Vagina (tissue), 2 donors: Measurements from ENCODE around the gene PARS2. TPM values are rescaled to one million over a fixed set of nuclear protein-coding genes. Genes with fewer than 3 reads are reported as not detected.

Experiments
- DNase-seq, 2 donors: peaks; one replicate each; pipeline ENCODE4 v3.0.0-alpha.2; 2017; ENCODE audit errors: extremely low spot score in 2 of 2
- H3K27ac ChIP-seq: fragments of 200-600 bp; sonication (generic); one replicate; pipeline ENCODE4 v1.5.1; 2019
- H3K27me3 ChIP-seq: fragments of 200-600 bp; sonication (generic); one replicate; pipeline ENCODE4 v1.5.1; 2019
- H3K36me3 ChIP-seq, 2 donors: fragments of 200-600 bp; sonication (generic); one replicate each; pipeline ENCODE4 v1.5.1; 2017 to 2019
- H3K4me1 ChIP-seq: fragments of 200-600 bp; sonication (generic); one replicate; pipeline ENCODE4 v1.5.1; 2019
- H3K4me3 ChIP-seq, 2 donors: fragments of 200-600 bp; sonication (generic); 1 replicate in 1 of 2; 2 replicates in 1 of 2; pipeline ENCODE4 v1.5.1; 2016 to 2019
- H3K9me3 ChIP-seq: fragments of 200-600 bp; sonication (generic); one replicate; pipeline ENCODE4 v1.5.1; 2019
- POLR2A ChIP-seq, 2 donors: fragments of 450-650 bp; IDR thresholded peaks; one replicate each; pipeline ENCODE4 v1.6.1; 2017; ENCODE audit warnings: antibody characterized with exemption in 2 of 2, mild to moderate bottlenecking in 2 of 2, moderate library complexity in 2 of 2
- POLR2AphosphoS5 ChIP-seq, 2 donors: sonication (generic); formaldehyde crosslinking; IDR thresholded peaks; one replicate each; pipeline ENCODE4 v1.9.0; 2017; ENCODE audit warnings: antibody characterized with exemption in 2 of 2, mild to moderate bottlenecking in 2 of 2, low read depth in 1 of 2; ENCODE audit not compliant: insufficient read depth in 1 of 2
- intact Hi-C: fragments of 100-400 bp; cut with DNase I; formaldehyde crosslinking; loops from one replicate; pipeline ENCODE4 v1.15.1; 2023
- total RNA-seq: library from RNA; depleted of rRNA; stranded (reverse); fragments of >200 nt; gene quantifications from one replicate; pipeline ENCODE4 v1.2.3, GENCODE V29; 2016
- TF ChIP-seq, protein P1 (sequence below), 3 experiments: fragments of 450-650 bp in 2 of 3; fragments of 200-600 bp in 1 of 3; sonication (generic) in 1 of 3; IDR thresholded peaks; one replicate each; pipeline ENCODE4 v1.5.1; 2017 to 2019; ENCODE audit warnings: antibody characterized with exemption in 3 of 3, mild to moderate bottlenecking in 2 of 3, moderate library complexity in 2 of 3

Gene PARS2
- total RNA-seq, 1 donor from 2014 or later: 5.2 TPM

DNA sequence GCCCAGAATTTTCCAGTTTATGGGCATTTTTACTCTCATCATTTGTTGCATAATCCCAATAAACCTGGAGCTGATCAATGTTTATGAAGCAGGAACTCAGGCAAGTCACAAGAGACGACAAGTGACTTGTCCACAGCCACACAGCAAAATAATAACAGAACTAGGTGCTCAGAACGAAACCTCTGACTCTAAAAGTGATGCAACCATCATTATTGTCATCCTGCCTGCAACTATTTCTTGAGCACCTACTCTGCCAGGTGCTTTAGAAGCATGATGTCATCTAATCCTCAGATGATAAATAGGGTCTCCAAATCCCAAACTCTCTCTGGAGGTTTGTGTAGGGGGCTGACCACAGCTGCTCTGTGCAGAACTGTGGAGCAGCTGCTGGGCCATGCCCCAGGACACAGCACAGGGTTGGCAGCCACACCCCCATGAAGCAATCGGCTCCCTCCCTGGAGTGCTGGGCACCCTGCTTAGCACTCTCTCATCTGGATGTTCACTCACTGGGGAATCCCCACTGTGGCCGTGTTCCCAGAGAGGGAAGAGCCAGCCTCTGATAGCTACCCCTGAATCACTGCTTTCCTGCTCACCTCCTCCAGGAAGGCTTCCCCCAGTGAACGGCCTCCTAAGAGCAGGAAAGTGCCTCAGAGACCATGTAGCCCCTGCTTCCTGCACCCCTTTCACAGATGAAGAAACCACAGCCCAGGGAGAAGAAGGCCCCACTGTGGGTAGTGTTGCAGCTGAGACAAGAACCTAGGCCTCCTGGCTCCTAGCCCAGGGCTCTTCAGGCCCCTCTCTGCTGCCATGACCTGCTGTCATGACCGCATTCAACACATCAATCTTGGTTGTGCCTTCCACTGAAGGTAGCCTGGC lies 34.7 kb upstream of the PARS2 start:
- intact Hi-C loops: no loop called here
- TF ChIP-seq POLR2A (IDR thresholded peaks at IDR 0.05) (no peak), POLR2AphosphoS5 (IDR thresholded peaks at IDR 0.05; ENCODE audit: insufficient read depth in 1 of 2, low read depth in 1 of 2) (peak in 1 of 2 donors; percentile 22)
- H3K4me3 ChIP-seq: peak overlapping the region in 1 of 2 donors; percentile 51

DNA sequence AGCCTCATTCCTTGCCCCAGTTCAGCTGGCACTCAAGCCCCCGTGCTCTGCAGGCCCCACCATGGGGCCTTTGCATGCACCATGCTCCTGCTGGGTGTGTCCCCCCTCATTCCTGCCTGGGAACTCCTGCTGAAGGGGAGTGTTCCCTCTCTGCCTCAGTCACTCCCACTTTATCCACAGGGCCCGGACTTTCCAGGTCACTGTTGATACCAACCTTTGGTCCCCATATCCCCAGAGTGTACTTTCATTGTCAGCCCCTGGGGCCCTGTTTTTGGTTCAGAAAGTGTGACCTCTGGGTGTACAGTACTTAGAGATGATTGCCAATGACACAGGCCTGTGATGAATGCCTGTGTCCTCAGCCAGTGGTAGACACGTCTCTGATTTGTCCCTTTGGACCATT lies 33.9 kb upstream of the PARS2 start:
- Histone ChIP-seq H3K27me3 (no peaks in the 10 kb centered on the region), H3K4me1 (peaks cover 33% of the 10 kb centered on the region), H3K36me3 (no peaks in the 10 kb centered on the region), H3K27ac (no peak overlapping the region), H3K9me3 (no peaks in the 10 kb centered on the region), H3K4me3 (no peak overlapping the region)
- intact Hi-C loops: no loop called here
- DNase-seq: no peak
- no peak for TF ChIP-seq POLR2AphosphoS5 (IDR thresholded peaks at IDR 0.05; ENCODE audit: insufficient read depth in 1 of 2, low read depth in 1 of 2)
- TF ChIP-seq, protein P1, sequence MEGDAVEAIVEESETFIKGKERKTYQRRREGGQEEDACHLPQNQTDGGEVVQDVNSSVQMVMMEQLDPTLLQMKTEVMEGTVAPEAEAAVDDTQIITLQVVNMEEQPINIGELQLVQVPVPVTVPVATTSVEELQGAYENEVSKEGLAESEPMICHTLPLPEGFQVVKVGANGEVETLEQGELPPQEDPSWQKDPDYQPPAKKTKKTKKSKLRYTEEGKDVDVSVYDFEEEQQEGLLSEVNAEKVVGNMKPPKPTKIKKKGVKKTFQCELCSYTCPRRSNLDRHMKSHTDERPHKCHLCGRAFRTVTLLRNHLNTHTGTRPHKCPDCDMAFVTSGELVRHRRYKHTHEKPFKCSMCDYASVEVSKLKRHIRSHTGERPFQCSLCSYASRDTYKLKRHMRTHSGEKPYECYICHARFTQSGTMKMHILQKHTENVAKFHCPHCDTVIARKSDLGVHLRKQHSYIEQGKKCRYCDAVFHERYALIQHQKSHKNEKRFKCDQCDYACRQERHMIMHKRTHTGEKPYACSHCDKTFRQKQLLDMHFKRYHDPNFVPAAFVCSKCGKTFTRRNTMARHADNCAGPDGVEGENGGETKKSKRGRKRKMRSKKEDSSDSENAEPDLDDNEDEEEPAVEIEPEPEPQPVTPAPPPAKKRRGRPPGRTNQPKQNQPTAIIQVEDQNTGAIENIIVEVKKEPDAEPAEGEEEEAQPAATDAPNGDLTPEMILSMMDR (IDR thresholded peaks at IDR 0.05): no peak
- TF ChIP-seq POLR2A (IDR thresholded peaks at IDR 0.05): no peak

More for the DNA sequence above, 34.7 kb upstream of the PARS2 start:
- H3K9me3 ChIP-seq: no peaks in the 10 kb centered on the region
- H3K36me3 ChIP-seq: no peaks in the 10 kb centered on the region
- peaks cover 30% of the 10 kb centered on the region for H3K4me1 ChIP-seq
- no peaks in the 10 kb centered on the region for H3K27me3 ChIP-seq
- no peak for DNase-seq
- H3K27ac ChIP-seq: peak overlapping the region; percentile 55

DNA sequence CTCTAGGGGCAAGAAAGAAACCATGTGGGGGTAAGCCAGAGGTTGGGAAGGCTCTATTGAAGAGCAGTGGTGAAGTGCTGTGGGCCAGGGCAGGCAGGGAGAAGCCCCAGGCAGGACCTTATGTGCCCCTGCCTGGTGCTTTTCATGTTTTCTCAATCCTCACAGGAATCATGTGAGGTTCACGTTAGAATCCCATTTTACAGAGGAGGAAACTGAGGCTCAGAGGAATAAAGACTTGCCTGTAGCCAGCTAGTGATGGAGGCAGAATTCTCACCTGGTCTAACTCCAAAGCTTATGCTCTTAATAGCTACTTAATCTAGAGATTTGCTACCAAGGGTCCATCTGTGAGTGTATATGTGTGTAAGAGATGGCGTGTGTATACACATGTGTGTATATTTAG lies 32.6 kb upstream of the PARS2 start:
- no peaks in the 10 kb centered on the region for H3K36me3 ChIP-seq
- H3K4me1 ChIP-seq: peaks cover 42% of the 10 kb centered on the region
- H3K4me3 ChIP-seq: no peak overlapping the region
- no peak overlapping the region for H3K27ac ChIP-seq
- H3K9me3 ChIP-seq: no peaks in the 10 kb centered on the region
- no peaks in the 10 kb centered on the region for H3K27me3 ChIP-seq
- intact Hi-C loops: no loop called here
- DNase-seq: no peak
- TF ChIP-seq POLR2A (IDR thresholded peaks at IDR 0.05): no peak
- TF ChIP-seq, protein P1 (IDR thresholded peaks at IDR 0.05): no peak
- TF ChIP-seq POLR2AphosphoS5 (IDR thresholded peaks at IDR 0.05; ENCODE audit: insufficient read depth in 1 of 2, low read depth in 1 of 2): no peak

DNA sequence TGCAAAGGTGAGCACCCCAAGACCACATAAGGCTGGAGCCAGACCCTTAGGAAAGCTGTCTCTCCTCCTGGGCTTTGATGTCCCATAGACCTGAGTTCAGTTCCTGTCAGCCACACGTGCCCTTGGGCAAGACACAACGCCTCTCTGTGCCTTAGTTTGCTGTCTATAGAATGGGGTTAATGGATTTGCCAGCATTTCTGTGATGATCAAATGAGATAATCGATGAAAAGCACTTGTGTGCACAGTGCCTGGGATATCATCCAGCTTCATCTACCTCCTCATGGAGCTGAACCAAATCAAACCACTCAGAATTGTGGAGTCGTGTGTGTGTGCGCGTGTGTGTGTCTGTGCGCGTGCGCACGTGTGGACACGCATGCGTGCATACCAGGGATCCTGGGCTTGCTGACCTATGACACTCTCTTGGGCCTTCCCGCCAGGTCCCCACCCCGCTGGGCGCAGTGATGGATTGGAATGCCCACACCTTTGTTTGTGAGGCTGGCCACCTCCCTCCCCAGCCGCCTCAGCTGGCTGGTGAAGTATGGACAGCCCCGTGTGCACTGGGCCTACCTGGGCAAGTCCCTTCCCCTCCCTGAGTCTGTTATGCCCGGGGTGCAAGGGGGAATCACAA lies 31.6 kb upstream of the PARS2 start:
- Histone ChIP-seq H3K27ac (no peak overlapping the region), H3K4me3 (no peak overlapping the region), H3K27me3 (no peaks in the 10 kb centered on the region), H3K36me3 (no peaks in the 10 kb centered on the region), H3K9me3 (no peaks in the 10 kb centered on the region), H3K4me1 (peaks cover 33% of the 10 kb centered on the region)
- TF ChIP-seq, protein P1 (IDR thresholded peaks at IDR 0.05): no peak
- TF ChIP-seq POLR2A (IDR thresholded peaks at IDR 0.05): no peak
- TF ChIP-seq POLR2AphosphoS5 (IDR thresholded peaks at IDR 0.05; ENCODE audit: insufficient read depth in 1 of 2, low read depth in 1 of 2): no peak
- intact Hi-C loops: no loop called here
- DNase-seq: no peak

DNA sequence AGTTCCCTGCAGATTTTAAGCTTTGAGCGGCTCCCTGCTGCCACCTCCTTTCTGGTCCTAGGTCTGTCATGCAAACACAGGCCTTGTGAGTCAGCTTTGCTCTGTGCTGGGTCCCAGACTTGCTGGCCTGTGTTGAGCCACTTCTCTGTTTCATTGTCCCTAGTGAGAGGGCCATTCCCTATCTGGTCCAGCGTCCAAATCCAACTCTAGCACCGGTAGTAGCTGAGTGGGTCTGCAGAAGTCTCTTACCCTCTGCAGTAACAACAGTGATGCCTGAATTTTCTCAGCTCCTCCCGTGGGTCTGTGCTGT lies 31.0 kb upstream of the PARS2 start:
- Histone ChIP-seq H3K9me3 (no peaks in the 10 kb centered on the region), H3K4me3 (no peak overlapping the region), H3K27ac (no peak overlapping the region), H3K4me1 (peaks cover 27% of the 10 kb centered on the region), H3K27me3 (no peaks in the 10 kb centered on the region), H3K36me3 (no peaks in the 10 kb centered on the region)
- no peak for TF ChIP-seq POLR2AphosphoS5 (IDR thresholded peaks at IDR 0.05; ENCODE audit: insufficient read depth in 1 of 2, low read depth in 1 of 2)
- no peak for TF ChIP-seq POLR2A (IDR thresholded peaks at IDR 0.05)
- TF ChIP-seq, protein P1 (IDR thresholded peaks at IDR 0.05): no peak
- DNase-seq: no peak
- intact Hi-C loops: no loop called here
